Neural crest cell (in vitro differentiated cells): Measurements from ENCODE around the gene KHSRP. TPM values are rescaled to one million over a fixed set of nuclear protein-coding genes. Genes with fewer than 3 reads are reported as not detected.
A peak's percentile ranks its signal among the peaks of the same experiment; 100 is the strongest.

Source experiments
- DNase-seq: peaks from one replicate; pipeline ENCODE4 v3.0.0; 2021; ENCODE audit warnings: low read depth, mixed read lengths, low spot score
- H3K27ac Mint-ChIP-seq: one replicate; pipeline ENCODE4 v1.8.0; 2021; ENCODE audit warnings: mild to moderate bottlenecking, mixed read lengths; ENCODE audit not compliant: unreplicated experiment
- H3K27me3 Mint-ChIP-seq: 2 replicates; pipeline ENCODE4 v1.8.0; 2021; ENCODE audit warnings: low read depth, mild to moderate bottlenecking, mixed read lengths
- H3K36me3 Mint-ChIP-seq: 2 replicates; pipeline ENCODE4 v1.8.0; 2021; ENCODE audit warnings: low read depth, mild to moderate bottlenecking, mixed read lengths
- H3K4me1 Mint-ChIP-seq: 2 replicates; pipeline ENCODE4 v1.8.0; 2021; ENCODE audit warnings: mixed read lengths
- H3K4me3 Mint-ChIP-seq: one replicate; pipeline ENCODE4 v1.8.0; 2021; ENCODE audit warnings: mild to moderate bottlenecking, mixed read lengths
- H3K9me3 Mint-ChIP-seq: 2 replicates; pipeline ENCODE4 v1.8.0; 2021; ENCODE audit warnings: mixed read lengths
- long read RNA-seq: library from polyadenylated mRNA; unstranded; transcript quantifications from one replicate; pipeline ENCODE4 v2.0.0, GENCODE V29; 2020
- total RNA-seq: library from RNA; stranded (reverse); gene quantifications from 2 replicates; pipeline ENCODE4 v1.2.1, GENCODE V29; 2021
- TF ChIP-seq, protein P1 (sequence below): fragments of 200-600 bp; sonication (generic); conservative IDR thresholded peaks from 2 replicates; pipeline ENCODE4 v1.5.0; 2021; ENCODE audit warnings: antibody characterized with exemption, mild to moderate bottlenecking

KHSRP gene, protein sequence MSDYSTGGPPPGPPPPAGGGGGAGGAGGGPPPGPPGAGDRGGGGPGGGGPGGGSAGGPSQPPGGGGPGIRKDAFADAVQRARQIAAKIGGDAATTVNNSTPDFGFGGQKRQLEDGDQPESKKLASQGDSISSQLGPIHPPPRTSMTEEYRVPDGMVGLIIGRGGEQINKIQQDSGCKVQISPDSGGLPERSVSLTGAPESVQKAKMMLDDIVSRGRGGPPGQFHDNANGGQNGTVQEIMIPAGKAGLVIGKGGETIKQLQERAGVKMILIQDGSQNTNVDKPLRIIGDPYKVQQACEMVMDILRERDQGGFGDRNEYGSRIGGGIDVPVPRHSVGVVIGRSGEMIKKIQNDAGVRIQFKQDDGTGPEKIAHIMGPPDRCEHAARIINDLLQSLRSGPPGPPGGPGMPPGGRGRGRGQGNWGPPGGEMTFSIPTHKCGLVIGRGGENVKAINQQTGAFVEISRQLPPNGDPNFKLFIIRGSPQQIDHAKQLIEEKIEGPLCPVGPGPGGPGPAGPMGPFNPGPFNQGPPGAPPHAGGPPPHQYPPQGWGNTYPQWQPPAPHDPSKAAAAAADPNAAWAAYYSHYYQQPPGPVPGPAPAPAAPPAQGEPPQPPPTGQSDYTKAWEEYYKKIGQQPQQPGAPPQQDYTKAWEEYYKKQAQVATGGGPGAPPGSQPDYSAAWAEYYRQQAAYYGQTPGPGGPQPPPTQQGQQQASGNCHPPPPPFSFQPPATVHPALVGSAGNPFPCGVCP
- total RNA-seq = 678 and 690 TPM in 2 replicates
- long read RNA-seq, partial matches to known transcripts = 0 of 3 reads
- long read RNA-seq, other reads (novel, unspliced or antisense) = 3 of 3 reads

DNA sequence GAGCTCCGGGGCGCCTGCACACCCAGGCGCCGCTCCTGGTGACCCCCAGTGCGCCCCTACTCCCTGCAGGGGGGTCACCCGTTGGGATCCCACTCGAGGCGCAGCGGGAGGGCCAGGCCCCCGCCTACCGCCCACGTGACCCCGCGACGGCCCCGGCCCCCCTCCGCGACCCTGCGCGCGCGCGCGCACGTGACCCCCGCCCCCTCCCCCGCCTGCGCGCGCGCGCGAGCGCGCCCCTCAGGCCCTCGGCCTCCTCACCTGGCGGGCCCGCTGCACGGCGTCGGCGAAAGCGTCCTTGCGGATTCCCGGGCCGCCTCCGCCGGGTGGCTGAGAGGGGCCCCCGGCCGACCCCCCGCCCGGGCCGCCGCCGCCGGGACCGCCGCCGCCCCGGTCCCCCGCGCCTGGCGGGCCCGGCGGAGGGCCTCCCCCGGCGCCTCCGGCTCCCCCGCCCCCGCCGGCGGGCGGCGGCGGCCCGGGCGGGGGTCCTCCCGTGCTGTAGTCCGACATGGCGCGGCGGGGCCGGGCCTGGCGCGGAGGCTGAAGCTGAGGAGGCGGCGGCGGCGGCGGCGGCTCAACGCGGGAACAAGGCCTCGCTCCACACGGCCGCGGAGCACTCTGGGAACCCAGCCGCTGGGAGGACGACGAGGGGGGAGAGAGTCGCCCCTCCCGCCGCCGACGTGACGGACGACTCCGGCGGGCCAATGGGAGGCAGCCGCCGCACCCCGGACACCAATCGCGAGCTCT, at the start of gene KHSRP:
TSS of gene KHSRP (minus strand) at position 617 of the 744 bp plus-strand sequence. CDS start at position 507, 110 bp downstream.
- H3K9me3 Mint-ChIP-seq = peaks cover 2% of the 10 kb centered on the region
- H3K4me1 Mint-ChIP-seq = peaks cover 34% of the 10 kb centered on the region
- peaks cover 7% of the 10 kb centered on the region for H3K27me3 Mint-ChIP-seq
- H3K36me3 Mint-ChIP-seq = peaks cover 7% of the 10 kb centered on the region
- no peak for DNase-seq
- TF ChIP-seq, protein P1, sequence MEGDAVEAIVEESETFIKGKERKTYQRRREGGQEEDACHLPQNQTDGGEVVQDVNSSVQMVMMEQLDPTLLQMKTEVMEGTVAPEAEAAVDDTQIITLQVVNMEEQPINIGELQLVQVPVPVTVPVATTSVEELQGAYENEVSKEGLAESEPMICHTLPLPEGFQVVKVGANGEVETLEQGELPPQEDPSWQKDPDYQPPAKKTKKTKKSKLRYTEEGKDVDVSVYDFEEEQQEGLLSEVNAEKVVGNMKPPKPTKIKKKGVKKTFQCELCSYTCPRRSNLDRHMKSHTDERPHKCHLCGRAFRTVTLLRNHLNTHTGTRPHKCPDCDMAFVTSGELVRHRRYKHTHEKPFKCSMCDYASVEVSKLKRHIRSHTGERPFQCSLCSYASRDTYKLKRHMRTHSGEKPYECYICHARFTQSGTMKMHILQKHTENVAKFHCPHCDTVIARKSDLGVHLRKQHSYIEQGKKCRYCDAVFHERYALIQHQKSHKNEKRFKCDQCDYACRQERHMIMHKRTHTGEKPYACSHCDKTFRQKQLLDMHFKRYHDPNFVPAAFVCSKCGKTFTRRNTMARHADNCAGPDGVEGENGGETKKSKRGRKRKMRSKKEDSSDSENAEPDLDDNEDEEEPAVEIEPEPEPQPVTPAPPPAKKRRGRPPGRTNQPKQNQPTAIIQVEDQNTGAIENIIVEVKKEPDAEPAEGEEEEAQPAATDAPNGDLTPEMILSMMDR = no peak
- peak within 1 kb of the TSS; percentile 97 for H3K4me3 Mint-ChIP-seq
- peak within 1 kb of the TSS; percentile 88 for H3K27ac Mint-ChIP-seq

DNA sequence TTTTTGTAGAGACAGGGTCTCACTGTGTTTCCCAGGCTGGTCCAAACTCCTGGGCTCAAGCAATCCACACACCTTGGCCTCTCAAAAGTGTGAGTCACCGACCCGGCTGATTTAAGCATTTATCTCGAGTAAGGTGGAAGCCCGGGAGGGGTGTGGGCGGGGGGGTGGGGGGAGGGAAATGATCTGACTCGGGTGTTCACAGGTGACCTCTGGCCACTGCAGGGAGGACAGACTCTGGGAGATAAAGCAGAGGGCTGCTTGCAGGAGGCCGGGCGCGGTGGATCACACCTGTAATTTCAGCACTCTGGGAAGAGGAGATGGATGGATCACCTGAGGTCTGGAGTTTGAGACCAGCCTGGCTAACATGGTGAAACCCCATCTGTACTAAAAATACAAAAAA, 49.0 kb upstream of the KHSRP start:
- peaks cover 46% of the 10 kb centered on the region for H3K27me3 Mint-ChIP-seq
- no peaks in the 10 kb centered on the region for H3K9me3 Mint-ChIP-seq
- TF ChIP-seq, protein P1 = no peak
- peaks cover 7% of the 10 kb centered on the region for H3K4me1 Mint-ChIP-seq
- H3K27ac Mint-ChIP-seq = no peak overlapping the region
- H3K36me3 Mint-ChIP-seq = no peaks in the 10 kb centered on the region
- DNase-seq = no peak
- H3K4me3 Mint-ChIP-seq = no peak overlapping the region

DNA sequence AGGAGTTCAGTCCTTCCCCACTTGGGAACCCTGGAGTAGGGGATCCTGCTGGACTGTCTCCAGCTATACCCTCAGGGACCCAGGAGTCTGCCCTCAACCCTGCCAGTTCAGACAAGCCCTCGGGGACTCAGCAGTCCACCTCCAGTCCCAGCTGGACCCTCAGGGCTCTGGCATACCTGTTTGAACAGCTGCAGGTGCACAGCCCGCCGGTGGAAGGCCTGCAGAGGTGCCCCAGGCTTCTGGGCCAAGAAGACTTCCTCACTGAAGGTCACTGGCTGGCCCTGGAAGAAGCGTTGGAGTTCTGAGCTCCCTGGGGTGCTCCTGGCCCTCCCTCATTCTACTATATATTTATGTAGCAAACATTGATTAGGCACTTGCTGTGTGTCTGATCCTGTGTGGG, 48.1 kb upstream of the KHSRP start:
- peaks cover 7% of the 10 kb centered on the region for H3K4me1 Mint-ChIP-seq
- TF ChIP-seq, protein P1 = no peak
- no peak overlapping the region for H3K27ac Mint-ChIP-seq
- no peaks in the 10 kb centered on the region for H3K36me3 Mint-ChIP-seq
- H3K27me3 Mint-ChIP-seq = peaks cover 55% of the 10 kb centered on the region
- H3K4me3 Mint-ChIP-seq = no peak overlapping the region
- DNase-seq = no peak
- H3K9me3 Mint-ChIP-seq = no peaks in the 10 kb centered on the region

DNA sequence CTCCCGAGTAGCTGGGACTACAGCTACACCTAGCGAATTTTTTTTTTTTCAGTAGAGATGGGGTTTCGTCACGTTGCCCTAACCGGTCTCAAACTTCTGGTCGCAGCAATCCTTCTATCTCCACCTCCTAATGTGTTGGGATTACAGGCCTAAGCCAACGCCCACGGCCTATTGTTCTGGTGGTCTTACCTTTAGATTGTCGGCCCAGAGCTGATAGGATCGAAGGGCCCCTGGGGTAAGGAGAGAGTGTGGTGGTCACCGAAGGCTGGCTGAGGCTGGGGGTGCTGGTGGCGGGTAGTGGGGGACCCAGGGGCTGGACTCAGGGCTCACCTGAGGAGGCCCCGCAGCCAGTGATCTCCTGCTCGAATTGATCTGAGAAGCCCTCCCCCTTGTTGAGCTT, 46.5 kb upstream of the KHSRP start:
- Mint-ChIP-seq H3K27ac (no peak overlapping the region), H3K9me3 (no peaks in the 10 kb centered on the region), H3K4me1 (peaks cover 3% of the 10 kb centered on the region), H3K4me3 (no peak overlapping the region), H3K36me3 (no peaks in the 10 kb centered on the region), H3K27me3 (peaks cover 64% of the 10 kb centered on the region)
- TF ChIP-seq, protein P1 = no peak
- DNase-seq = no peak

DNA sequence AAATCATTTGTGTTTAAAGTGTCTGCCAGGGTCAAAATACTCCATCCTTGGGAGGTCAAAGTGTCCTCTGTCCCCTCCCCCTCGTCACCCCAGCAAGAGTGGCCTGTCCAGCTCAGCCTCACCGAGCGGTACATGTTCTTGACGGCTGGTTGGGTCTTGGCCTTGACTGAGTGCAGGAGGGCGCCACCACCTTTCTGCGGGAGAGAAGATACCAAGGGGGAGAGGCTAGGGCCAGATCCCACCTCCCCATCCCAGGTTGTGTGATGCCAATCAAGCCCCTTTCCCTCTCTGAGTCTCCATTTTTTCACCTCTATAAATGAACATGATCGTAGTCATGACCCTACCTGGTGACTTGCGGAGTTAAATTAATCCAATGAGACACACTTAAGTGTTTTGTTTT, 45.6 kb upstream of the KHSRP start:
- H3K4me3 Mint-ChIP-seq = no peak overlapping the region
- TF ChIP-seq, protein P1 = no peak
- H3K9me3 Mint-ChIP-seq = no peaks in the 10 kb centered on the region
- no peak for DNase-seq
- no peaks in the 10 kb centered on the region for H3K36me3 Mint-ChIP-seq
- no peaks in the 10 kb centered on the region for H3K4me1 Mint-ChIP-seq
- H3K27ac Mint-ChIP-seq = no peak overlapping the region
- H3K27me3 Mint-ChIP-seq = peaks cover 64% of the 10 kb centered on the region
